HG03575 (cell line): ENCODE measurements around the gene RRP1B.
"Not testable (repeated sequence)": the region's sequence is repeated elsewhere in the genome, so short reads cannot be mapped to it uniquely, and the experiment has no call there.

Source experiments
- ATAC-seq: cut with Tn5 transposase; IDR thresholded peaks from one replicate; pipeline ENCODE4 v1.9.1; 2021; ENCODE audit not compliant: unreplicated experiment, insufficient number of reproducible peaks, low FRiP score; ENCODE audit errors: extremely low read depth

RRP1B gene

DNA sequence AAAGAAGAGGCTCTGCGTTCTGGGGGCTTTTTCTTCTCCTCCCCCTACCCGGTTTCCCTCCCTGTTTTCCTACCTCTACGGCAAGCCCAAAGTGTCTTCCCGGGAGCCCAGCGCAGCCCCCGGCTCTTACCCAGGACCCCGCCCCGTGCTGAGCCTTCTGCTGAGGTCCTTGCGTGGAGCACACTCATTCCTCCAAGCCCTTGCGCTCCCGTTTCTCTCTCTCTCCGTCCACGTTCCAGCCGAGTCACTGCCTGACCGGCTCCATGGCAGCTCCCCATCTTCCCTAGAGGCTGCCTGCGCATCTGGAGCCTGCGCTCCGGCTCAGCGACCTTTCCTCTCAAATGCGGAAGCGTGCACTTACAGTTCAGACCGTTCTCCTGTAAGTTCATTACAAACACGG lies 34.6 kb downstream of the RRP1B start:
- no peak for ATAC-seq

- ATAC-seq, result no peak
These were observed 35.2 kb downstream of the RRP1B start for GRCh38 chr21:43694437-43695079.

DNA sequence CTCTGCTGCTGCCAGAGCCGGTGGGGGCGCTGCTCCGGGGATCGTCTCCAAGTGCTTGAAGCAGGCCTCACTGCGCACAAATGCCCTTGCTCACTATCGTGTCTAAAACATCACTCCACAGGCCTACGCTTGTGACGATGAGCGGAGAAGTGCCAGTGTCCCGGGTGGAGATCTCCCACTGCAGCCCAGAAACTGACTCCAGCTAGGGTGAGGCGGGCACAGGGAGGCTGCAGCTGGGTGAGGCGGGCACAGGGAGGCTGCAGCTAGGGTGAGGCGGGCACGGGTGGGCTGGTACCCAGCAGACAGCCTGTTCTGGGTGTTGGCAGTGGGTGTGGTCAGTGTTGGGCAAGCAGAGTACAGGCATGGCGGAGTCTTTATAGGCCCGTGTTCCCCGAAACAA lies 36.9 kb downstream of the RRP1B start:
- no peak for ATAC-seq

DNA sequence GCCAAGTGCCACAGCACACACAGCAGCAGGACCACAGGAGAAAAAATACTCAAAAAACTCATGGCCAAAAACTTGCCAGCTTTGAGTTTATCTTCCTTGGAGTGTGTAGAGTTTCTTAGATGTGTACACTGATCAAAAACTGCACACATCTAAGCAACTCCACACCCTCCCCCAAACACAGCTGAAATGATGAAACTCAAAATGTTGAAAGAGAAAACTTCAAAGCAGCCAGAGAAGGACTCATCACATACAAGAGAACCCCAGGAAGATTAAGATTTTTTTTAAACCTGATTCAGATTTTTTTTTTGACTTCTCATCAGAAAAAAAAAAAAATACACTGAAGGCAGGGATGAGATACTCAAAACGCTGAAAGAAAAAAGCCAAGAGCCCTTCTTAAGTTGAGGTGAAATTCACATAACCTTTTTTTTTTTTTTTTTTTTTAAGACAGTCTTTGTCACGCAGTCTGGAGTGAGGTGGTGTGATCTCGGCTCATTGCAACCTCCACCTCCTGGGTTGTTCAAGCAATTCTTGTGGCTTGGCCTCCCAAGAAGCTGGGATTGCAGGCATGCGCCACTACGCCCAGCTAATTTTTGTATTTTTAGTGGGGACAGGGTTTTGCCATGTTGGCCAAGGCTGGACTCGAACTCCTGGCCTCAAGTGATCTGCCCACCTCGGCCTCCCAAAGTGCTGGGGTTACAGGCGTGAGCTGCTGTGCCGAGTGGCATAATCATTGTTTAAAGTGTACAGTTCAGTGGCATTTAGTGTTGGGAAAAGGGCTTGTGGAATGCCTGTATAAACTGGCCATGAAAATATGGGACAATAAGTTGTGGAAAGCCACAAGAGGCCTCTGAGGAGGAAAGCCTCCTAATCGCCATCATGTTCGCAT lies 38.6 kb downstream of the RRP1B start:
- no peak for ATAC-seq

DNA sequence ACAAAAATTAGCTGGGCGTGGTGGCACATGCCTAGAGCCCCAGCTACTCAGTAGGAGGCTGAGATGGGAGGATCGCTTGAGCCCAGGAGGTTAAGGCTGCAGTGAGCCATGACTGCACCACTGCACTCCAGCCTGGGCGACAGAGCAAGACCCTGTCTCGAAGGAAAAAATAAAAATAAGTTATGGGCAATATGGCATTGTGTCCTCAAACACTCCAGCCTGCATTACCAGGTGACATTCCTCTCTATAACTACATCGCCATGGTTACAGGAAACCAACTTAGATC lies 40.1 kb downstream of the RRP1B start:
- not testable (repeated sequence) for ATAC-seq

GRCh38 chr21:43699933-43700599 lies 40.7 kb downstream of the RRP1B start:
- ATAC-seq, result no peak

- ATAC-seq, result no peak
These were observed 42.8 kb downstream of the RRP1B start for GRCh38 chr21:43701936-43702784.

DNA sequence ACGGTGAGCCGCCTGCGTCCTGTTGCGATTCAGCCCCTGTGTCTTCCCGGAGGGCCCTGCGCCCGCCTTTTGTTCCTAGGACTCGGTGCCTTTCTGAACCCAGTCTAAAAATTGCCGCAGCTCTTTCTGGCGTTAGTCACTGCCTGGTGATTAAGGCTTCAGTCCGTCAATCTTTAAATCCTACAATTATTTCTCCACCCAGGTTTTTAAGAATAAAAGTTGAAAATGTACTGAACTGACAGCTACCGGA lies 43.4 kb downstream of the RRP1B start:
- ATAC-seq, result no peak

- no peak for ATAC-seq
These were observed 43.9 kb downstream of the RRP1B start for GRCh38 chr21:43703035-43703880.

GRCh38 chr21:43707462-43707861 lies 48.1 kb downstream of the RRP1B start:
- ATAC-seq, result no peak

GRCh38 chr21:43708745-43709381 lies 49.5 kb downstream of the RRP1B start:
- no peak for ATAC-seq

DNA sequence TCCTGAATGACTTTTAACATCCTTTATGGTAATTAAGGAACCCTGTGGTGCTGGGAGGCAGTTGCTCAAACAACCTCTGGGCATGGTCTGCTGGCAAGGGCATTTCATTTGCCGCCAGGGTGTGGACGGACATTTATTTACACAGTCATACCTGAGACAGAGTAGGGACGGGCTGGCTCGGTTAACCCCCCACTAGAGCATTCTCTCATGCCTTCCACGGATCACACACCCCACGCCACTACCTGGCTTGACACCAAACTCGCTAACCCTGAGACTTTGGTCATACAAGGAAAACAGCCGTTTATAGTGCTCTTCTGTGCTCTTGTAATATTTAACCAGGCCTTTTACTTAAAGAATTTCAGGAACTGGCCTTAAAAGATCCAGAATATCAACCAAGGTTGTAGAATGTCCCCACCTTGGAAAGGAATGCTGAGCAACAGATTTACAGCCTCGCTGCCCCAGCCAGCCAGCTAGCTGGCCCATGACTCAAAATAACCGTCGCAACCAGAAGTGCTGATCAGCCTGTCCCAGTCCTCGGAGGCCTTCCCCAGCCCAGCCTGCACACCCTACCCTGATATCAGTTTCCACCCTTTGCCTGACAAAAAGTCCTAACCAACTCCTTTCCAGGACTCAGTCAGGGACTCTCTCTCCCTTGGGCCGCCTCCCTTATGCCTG lies 53.0 kb downstream of the RRP1B start:
- no peak for ATAC-seq

DNA sequence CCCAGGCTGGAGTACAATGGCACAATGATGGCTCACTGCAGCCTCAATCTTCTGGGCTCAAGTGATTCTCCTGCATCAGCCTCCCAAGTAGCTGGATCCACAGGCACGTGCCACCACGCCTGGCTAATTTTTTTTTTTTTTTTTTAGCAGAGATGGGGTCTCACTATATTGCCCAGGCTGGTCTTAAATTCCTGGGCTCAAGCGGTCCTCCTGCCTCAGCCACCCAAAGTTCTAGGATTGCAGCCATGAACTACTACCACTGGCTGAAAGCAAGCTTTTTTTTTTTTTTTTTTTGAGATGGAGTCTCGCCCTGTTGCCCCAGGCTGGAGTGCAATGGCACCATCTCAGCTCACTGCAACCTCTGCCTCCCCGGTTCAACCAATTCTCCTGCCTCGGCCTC lies 53.8 kb downstream of the RRP1B start:
- ATAC-seq, result not testable (repeated sequence)

DNA sequence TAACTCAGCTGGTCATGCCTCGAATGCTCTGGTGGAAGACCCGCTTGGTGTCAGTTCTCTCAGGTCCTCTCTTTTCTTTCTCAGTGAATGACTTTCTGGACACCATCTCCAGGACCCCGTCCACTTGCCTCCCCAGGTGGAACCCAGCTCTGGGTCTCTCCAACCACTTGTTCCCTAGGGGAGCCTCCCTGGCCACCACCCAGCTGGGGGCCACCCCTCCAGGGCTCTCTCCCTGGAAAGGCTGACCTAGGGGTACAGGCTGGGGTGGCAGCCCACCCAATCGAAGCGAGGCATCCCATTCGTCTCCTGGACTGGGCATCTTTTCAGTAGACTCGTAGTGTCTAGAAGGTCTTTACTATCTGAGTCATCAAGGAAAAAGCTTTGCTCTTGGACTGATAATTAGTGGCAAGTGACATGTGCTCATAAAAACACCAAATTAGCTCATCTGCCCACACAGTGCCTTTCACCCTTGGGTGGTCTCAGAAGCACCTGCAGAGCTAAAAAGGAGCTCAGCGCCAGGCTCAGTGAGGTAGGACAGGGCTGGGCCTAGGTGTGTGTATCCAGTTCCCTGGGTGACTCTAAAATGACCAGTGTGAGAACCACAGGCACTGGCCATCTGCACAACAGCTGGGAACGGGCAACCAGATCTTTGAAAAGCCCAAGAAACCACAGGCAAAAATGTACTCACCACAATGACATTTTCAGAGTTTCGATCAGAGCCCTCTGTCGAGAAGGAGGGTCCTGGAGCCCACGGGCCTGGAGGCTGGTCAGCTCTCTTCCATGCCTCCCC lies 57.2 kb downstream of the RRP1B start:
- no peak for ATAC-seq

GRCh38 chr21:43717166-43717853 lies 58.0 kb downstream of the RRP1B start:
- ATAC-seq, result no peak

- no peak for ATAC-seq
These were observed 58.9 kb downstream of the RRP1B start for GRCh38 chr21:43717967-43718871.
